ENCODE measurements around the gene CKB.
"Not testable (repeated sequence)": the region's sequence is repeated elsewhere in the genome, so short reads cannot be mapped to it uniquely, and the experiment has no call there.

Gene CKB

DNA sequence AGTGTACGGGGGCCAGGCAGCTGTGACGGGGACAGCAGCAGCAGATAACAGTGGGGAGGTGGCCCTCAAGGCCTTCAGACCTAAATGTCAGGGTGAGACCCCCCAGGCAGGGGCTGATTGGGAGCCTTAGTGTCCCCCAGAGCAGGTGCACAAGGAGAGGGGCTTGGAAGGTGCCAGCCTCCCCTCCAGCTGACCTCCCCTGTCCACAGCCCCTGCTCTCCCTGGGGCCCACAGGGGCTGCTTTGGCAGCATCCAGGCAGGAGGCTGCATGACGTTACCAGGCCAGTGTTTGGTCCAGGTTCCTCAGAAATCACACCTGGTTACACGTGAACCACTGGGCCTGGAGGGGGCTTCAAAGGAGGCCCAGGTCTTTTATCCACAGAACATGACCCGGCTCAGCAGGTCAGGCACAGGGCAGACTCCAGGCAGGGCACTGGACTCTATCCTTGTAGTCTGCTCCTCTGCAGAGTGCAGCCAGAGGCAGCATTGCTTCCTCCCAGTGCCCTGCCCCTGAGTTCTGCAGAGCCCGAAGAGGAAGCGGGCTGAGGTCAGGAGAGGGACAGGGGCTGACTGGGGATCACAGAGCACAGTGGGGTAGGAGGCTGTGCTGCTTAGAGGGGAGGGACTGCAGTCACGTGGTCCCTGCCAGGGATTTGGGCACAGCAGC is 3.8 kb upstream of the CKB start:
- DNase-seq = no peak

DNA sequence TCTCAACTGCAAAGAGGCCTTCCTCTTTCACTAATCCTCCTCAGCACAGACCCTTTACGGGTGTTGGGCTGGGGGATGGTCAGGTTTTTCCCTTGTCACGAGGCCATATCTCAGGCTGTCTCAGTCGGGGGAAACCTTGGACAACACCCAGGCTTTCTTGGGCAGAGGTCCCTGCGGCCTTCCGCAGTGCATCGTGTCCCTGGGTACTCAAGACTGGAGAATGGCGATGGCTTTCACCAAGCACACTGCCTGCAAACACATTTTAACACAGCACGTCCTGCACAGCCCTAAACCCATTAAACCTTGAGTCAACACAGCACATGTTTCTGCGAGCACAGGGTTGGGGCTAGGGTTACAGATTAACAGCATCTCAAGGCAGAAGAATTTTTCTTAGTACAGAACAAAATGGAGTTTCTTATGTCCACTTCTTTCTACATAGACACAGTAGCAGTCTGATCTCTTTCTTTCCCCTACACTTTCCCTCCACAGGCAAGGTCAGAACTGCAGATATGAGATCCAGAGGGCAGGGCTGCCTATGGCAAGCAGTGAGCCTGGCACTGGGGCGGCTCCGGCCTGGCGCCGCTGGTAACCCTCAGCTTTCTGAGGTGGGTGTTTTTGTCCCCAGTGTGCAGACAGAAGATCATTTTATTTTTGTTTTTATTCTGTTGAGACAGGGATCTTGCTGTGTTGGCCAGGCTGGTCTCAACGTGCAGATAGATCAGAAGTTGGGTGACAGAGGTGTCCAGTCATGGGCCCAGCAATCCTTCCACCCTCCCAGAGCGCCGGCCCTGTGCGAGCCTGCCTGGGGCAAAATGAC is 3.0 kb upstream of the CKB start:
- not testable (repeated sequence) for DNase-seq

DNA sequence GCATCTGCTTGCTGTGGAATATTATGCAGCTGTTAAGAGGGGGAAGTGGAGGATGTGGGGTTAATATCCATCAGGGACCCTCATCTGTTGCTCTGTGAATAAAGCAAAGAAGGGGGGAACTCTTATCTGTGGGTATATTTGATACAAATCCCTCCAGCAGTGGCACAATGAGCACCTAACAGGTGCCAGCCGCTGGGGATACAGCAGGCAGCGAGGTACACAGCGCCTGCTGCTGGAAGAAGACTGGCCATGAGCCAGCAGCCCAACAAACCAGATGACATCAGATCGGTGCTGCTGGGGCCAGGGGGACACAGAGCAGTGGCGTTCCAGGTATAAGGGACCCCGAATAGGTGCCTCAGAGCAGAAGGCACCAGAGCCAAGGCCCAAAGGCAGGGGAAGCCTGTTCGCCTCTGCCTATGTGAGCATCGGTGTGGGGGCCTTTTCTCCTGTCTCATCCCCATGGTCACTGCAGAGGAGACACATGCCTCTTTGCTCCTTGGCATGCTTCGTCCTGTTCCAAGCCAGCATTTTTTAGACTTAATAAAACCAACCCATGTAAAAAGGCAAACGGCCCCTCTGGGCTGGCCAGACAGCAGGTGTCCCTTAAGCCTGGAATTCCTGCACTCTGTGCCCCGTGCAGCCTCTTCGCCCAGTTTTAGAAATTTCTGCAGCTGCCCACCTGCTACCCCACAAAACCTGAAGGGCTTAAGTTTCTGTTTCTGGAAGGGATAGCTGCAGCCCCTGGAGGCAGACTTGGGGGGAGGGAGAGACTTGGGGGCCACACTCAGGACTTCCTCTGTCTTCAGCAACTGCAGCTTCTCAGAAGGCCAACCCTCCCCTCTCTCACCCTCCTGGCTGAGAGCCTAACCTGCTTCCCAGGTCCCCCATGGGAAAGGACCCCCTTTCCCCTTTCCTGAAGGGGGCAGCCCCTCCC is 1.6 kb upstream of the CKB start:
- no peak for DNase-seq

- DNase-seq = no peak
Observed at GRCh38 chr14:103523575-103523954, 935 bp upstream of the CKB start.

- peak; percentile 83 for DNase-seq
Observed at GRCh38 chr14:103521951-103522563, 573 bp downstream of the CKB start.

GRCh38 chr14:103521438-103521950 is 1.1 kb downstream of the CKB start:
- peak; percentile 46 for DNase-seq

- peak; percentile 90 for DNase-seq
Observed at GRCh38 chr14:103520657-103521437, 1.8 kb downstream of the CKB start.

DNA sequence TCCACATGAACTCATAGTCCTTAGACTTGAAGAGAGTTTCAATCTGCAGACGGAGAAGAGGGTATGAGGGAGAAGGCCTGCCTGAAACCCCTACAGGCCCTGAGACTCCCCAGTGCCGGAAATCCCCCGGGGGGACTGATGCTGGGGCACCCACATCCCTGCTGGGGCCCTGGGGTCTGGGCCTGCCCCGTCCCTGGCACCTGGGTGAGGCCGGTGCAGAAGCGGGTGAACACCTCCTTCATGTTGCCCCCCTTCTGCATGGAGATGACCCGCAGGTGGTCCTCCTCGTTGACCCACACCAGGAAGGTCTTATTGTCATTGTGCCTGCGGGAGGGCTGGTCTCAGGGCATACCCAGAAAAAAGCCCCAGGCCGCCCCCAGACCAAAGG is 2.4 kb downstream of the CKB start:
- DNase-seq = no peak

DNA sequence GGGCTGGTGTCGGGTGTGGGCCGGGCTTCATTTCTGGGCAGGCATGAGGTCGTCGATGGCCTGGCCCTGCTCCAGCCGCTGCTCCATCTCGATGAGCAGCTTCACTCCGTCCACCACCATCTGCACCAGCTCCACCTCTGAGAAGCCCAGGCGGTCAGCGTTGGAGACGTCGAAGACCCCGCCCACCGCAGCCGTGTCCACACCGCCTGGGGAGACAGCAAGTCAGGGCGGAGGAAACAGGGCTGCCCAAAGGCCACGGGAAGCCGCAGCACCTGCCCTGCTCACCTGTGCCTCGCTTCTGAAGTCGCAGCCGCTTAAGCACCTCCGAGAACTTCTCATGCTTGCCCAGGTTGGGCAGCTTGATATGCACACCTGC is 2.8 kb downstream of the CKB start:
- peak; percentile 56 for DNase-seq

DNA sequence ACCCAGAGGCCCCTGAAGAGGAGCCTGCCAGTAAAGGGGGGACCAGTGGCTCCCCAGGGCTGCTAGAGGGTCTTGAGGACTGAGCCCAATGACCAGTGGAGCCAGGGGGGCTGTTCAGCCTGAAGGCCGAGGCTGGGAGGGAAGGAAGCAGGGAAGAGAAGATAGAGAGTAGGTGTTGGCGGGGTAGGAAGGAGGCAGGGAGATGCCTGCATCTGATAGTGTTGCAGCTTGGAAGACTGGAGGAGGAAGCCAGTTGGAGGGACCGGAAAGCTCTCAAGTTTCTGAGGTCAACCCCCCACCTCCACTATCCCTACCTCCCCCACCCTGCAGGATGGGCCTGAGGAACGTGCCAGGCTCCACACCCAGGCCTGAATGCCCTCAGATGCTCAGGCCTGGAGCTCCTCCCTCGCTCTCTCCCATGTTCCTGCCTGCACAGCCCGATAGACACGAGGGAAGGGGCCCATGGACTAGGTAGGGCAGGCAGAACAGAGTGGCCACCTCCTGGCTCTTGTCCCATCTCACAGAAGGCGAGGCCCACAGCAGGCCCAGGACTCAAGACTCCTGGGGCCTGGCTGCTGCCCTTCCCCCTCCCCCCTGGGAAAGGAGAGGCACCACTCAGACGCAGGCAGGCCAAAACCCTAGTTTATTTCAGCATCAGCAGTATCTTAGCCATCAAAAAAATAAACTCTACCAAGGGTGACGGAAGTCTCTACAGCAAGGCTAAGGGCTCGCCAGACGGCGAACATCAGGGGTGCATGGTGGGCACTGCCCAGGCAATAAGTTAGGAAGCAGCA is 3.4 kb downstream of the CKB start:
- DNase-seq = no peak

DNA sequence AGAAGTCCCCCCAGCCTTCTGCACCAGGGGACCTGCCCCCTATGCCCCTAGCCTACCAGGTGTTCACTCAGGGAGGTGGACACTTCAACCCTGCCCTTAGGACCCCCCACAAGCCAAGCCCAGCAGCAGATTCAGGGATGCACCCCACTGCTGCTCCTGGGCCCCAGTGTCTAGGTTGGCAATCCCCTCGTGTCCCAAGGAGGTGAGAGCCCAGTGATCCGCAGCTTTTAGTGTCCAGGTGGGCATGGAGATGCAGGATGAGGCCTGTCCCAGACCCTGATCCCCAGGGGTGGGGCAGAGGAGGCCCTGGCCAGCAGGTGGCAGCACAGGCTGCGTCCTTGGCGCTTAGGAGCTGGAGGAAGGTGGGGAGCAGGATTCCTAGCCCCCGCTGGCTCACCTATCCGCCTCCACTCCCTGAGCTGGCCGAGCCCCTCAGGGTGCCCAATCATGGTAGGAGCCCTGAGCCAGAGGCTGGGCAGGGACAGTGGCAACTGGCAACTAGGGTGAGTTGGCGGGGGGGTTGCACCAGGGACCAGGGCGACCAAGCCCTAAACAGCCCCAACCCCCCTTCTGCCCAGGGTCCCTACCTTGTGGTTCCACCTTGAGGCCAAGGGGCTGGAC is 4.1 kb downstream of the CKB start:
- DNase-seq = peak; percentile 83

- peak; percentile 80 for DNase-seq
Observed at GRCh38 chr14:103517721-103518421, 4.8 kb downstream of the CKB start.

DNA sequence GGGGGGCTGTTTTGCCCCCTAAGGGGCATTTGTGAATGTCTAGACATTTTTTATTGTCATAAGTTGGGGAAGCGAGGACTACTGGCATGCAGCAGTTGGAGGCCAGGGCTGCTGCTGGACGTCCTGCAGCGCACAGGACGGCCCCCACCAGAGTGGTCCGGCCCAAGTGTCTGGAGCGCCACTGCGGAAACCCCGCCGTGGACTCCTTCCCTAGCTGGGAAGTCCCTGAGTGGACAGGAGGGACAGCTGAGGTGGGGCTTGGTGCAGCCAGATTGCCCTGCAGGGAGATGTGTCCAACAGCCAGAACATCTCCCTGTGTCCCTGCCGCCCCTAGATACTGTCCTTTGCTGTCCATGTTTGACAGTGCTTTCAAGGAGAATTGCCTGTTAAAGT is 5.5 kb downstream of the CKB start:
- peak; percentile 54 for DNase-seq

DNA sequence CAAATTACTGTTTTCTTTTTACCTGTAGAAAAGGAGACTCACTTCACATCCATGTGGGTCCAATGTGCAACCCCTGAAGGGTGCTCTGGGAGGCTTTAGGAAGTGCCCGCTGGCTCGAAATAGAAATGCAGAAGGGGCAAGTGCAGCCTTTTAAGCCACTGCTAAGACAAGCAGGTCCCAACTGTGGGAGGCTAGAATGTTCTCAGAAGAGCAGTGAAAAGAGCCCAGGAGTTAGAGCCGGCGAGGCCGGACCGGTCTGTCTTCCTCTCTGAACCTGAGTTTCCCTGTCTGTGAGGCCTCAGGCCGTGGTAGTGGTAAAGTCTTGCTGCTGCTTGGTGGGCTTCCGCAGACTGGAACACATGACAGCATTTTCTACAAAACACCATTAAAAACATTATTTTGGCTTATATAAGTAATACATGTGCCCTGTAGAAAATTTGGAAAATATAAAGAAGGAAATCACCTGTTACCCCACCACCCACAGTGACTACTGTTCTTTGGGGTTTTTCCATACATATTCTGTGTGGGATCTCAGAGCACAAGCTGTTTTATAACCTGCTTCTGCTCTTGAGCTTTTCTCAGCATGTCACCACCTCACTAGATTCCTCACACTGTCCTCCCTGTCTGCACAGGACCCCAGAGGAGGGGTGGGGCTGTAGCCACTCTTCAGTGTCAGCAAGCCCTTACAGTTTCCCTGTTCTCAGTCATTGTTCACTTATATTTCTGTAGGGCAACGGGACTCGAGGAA is 6.0 kb downstream of the CKB start:
- DNase-seq = no peak

GRCh38 chr14:103514596-103515421 is 7.8 kb downstream of the CKB start:
- no peak for DNase-seq

GRCh38 chr14:103512701-103513611 is 9.7 kb downstream of the CKB start:
- DNase-seq = peak; percentile 65

DNA sequence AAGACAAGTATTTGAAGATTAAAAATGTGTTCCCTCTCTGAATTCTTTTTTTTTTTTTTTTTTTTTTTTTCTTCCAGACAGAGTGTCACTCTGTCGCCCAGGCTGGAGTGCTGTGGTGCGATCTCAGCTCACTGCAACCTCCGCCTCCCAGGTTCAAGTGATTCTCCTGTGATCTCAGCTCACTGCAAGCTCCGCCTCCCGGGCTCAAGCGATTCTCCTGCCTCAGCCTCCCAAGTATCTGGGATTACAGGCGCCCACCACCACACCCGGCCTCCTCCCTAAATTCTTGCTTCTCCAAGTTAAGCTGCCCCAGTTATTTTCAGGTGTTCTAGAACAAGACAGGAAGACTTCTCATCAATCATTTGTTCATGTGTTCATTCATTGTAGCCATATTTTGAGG is 10.4 kb downstream of the CKB start:
- not testable (repeated sequence) for DNase-seq
